ENCODE results near the gene TBC1D16. TPM values are rescaled to one million over a fixed set of nuclear protein-coding genes. Genes with fewer than 3 reads are reported as not detected.

TBC1D16 gene
- total RNA-seq, 1 experiment from 2014 or later, result 8.9 TPM

- DNase-seq (ENCODE audit: low read depth), result no peak
Observed at GRCh38 chr17:79928502-79929256, 107.0 kb downstream of the TBC1D16 start.

GRCh38 chr17:79927688-79928501 lies 107.8 kb downstream of the TBC1D16 start:
- DNase-seq (ENCODE audit: low read depth), result no peak

GRCh38 chr17:79927136-79927661 lies 108.5 kb downstream of the TBC1D16 start:
- DNase-seq (ENCODE audit: low read depth), result no peak

- no peak for DNase-seq (ENCODE audit: low read depth)
Observed at GRCh38 chr17:79926605-79927135, 109.0 kb downstream of the TBC1D16 start.

GRCh38 chr17:79926142-79926604 lies 109.5 kb downstream of the TBC1D16 start:
- no peak for DNase-seq (ENCODE audit: low read depth)

GRCh38 chr17:79925242-79925957 lies 110.3 kb downstream of the TBC1D16 start:
- peak; percentile 68 for DNase-seq (ENCODE audit: low read depth)

- DNase-seq (ENCODE audit: low read depth), result no peak
Observed at GRCh38 chr17:79924639-79924976, 111.1 kb downstream of the TBC1D16 start.

GRCh38 chr17:79923974-79924638 lies 111.6 kb downstream of the TBC1D16 start:
- DNase-seq (ENCODE audit: low read depth), result no peak

- no peak for DNase-seq (ENCODE audit: low read depth)
Observed at GRCh38 chr17:79922798-79923197, 112.9 kb downstream of the TBC1D16 start.

- DNase-seq (ENCODE audit: low read depth), result no peak
Observed at GRCh38 chr17:79922116-79922601, 113.5 kb downstream of the TBC1D16 start.

- no peak for DNase-seq (ENCODE audit: low read depth)
Observed at GRCh38 chr17:79921411-79922115, 114.1 kb downstream of the TBC1D16 start.

- DNase-seq (ENCODE audit: low read depth), result no peak
Observed at GRCh38 chr17:79920751-79921410, 114.8 kb downstream of the TBC1D16 start.

- DNase-seq (ENCODE audit: low read depth), result no peak
Observed at GRCh38 chr17:79919862-79920720, 115.6 kb downstream of the TBC1D16 start.

GRCh38 chr17:79919164-79919585 lies 116.5 kb downstream of the TBC1D16 start:
- peak; percentile 73 for DNase-seq (ENCODE audit: low read depth)

- DNase-seq (ENCODE audit: low read depth), result no peak
Observed at GRCh38 chr17:79918581-79919163, 117.0 kb downstream of the TBC1D16 start.

GRCh38 chr17:79917902-79918484 lies 117.7 kb downstream of the TBC1D16 start:
- no peak for DNase-seq (ENCODE audit: low read depth)

GRCh38 chr17:79916991-79917901 lies 118.4 kb downstream of the TBC1D16 start:
- DNase-seq (ENCODE audit: low read depth), result no peak

All from RPMI7951 (cell line).